NCI-H2029 (cell line): Measurements from ENCODE around the gene TCF20.

Experiments
- DNase-seq: peaks from one replicate; lab custom pipeline; 2025; lab: John Stamatoyannopoulos, UW

Gene TCF20

DNA sequence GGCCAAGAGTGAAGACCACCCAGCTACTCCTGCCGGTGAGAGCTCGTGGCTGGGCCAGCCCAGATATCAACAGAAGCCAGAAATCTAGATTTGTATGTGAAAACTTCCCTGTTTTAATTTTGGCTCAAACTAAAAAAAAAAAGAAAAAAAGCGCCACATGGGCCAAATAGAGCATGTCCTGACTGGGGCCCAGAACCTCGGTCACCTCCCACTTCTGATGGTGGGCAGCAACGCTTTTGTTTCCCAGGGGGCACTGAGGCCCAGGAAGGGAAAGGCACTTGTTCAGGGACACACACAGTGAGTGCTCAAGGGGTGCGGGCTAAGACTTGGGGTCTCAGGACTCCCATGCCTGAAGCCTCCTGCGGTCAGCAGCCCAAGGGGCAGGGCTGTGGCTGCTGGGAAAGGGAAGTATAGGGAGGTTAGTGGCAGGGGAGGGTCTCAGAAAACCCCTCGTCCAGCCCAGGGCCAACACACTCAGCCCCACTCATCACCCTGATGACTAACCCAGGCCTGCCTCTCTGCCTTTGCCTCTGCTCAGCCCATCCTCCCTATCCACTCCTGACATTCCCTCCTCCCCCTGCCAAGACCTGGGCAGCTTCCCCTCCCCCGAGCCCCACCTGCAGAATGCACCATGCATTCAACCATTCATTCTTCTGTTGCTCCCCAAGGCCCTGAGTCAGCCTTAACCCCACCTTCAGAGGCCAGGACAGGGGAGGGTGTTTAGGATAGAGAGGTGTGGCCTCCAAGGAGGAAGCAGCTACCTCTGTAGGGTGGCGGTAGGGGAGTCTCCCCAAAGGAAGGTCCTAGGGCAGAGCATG is 30.0 kb upstream of the TCF20 start:
- no peak for DNase-seq

DNA sequence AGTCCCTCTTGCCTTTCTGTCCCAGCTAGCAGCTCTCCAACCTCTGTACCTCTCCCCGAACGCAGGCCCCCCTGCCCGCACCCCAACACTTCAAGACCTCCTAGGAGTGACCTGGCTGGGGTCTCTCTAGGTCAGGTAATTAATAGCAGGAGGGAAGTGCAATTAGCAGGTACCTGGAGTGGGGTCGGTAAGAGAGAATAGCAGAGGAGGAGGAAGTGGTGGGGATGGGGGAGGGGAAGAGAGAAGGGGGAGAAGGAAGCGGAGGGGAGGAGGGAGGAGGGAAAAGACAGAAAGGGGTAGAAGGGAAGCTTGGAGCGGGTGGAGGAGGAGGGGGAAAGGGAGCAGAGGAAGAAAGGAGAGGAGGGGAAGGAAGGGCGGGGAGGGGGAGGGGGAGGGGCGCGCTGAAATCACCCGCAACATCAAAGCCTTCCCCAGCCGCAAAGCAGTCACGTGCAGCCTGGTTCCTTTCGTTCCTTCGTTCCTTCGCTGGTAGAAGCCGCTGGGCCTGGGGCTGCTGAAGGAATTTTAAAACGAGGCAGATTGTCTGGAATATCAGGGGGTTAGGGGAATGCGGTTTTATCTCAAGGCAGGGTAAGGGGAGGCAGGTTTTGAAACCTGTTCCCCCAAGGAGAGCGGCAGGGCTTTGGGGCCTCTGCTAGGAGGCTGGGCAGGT is 29.3 kb upstream of the TCF20 start:
- no peak for DNase-seq

GRCh38 chr22:42298746-42299145 is 28.3 kb upstream of the TCF20 start:
- no peak for DNase-seq

DNA sequence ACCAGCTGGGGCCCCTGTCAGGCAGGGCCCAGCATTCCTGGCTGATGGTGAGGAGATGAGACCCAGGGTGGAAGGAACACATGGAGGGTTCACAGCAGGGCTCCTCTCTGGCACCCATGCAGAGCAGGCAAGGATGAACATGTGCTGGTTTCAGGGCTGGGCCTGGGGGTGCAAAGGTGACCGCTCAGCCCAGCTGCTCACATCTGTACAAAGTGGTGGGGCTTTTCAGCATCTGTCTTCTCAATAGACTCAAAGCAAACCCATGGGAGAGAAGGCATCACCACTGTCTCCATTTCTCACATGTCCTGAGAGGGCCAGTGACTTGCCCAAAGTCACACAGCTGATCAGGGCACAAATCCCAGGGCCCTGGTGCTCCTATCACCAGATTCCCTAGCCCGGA is 27.3 kb upstream of the TCF20 start:
- DNase-seq = no peak

DNA sequence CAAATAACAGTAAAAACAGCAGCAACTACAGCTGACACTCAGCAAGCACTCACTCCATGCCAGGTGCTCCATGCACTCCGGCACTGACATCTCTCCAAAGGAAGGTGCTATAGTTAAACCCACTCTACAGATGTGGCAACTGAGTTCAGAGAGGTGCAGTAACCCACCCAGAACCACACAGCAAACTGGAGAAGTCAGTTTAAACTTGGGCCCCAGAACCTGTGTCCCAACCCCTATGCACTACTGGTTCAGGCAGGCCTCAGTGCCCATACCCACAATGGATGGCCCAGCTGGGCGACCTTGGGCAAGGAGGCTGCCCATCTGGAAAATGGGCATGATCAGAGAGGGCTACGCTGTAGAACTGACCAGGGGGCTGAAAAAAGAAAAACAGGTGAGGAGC is 26.4 kb upstream of the TCF20 start:
- no peak for DNase-seq

GRCh38 chr22:42296381-42296853 is 26.0 kb upstream of the TCF20 start:
- DNase-seq = peak; percentile 84

- no peak for DNase-seq
Observed at GRCh38 chr22:42294034-42294985, 23.9 kb upstream of the TCF20 start.

- DNase-seq = peak; percentile 48
Observed at GRCh38 chr22:42292732-42293520, 22.5 kb upstream of the TCF20 start.

- no peak for DNase-seq
Observed at GRCh38 chr22:42291287-42291686, 20.8 kb upstream of the TCF20 start.

DNA sequence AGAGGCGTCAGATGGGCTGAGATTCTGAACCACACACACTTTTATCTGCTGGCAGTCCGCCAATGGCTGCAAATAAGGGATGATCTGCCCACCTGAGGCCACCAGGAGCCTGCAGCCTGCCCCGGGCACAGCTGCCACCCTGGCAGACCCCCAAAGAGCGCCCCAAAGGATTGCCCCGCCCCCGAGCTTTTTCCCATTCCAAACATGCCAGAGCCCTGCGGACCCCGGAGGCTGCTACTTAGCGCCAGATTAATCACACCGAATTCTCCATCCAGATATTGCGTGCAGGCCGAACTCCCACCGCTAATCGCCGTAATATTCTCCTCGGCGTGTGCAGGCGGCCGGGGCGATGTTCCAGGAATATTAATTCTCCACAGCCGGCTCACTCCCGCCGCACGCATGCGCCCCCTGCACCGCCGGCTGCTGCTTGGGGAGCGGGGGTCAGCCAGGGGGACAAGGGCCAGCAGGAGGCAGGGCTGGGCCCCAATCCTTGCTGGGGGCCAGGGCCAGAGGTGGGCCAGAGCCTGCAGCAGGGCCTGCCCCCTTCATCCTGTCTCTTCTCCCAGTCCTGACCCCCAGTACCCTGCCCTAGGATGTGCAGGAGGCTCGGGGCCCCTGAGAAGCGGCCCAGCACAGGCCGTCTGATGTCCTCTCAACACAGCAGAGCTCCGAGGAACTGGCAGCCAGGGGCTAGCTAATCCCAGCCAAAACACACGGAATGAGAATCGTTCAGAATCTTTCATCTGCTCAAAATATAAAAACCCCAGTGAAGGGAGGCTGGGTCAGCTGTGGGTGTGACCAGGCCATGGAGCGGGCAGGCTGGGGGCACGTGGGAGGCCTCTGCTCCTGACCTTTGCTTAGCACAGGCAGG is 19.5 kb upstream of the TCF20 start:
- DNase-seq = no peak

- DNase-seq = no peak
Observed at GRCh38 chr22:42288791-42289190, 18.3 kb upstream of the TCF20 start.

DNA sequence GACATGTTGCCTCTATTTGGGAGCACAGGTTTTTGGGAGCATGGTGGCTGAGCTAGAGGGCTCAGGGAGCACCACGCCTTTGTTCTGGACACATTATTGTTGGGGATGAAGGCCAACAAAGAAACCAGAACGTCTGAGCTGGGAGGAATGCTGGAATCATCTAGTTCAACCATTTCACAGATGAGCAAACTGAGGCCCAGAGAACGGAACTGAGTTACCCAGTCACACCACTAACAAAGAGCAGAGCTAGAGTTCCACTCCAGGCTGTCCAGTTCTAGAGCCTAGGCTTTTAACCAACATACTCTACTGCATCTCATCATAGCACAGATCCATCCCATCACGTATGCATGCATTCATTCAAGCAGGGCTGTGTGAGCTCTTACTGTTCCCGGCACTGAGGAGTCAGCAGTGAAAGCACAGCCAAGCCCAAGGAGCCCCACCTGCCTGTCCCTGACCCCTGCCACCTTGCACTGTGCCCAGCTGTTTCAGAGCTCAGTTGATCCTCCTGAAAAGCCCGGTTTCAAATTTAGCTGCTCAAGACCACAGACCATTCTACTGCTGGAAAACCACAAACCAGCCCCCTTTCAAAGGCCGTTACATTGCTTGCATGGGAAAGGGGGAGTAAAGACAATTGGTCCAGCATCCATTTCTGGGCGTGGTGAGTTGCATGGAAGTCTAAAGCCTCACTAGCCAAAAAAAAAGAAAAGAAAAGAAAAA is 16.9 kb upstream of the TCF20 start:
- no peak for DNase-seq

GRCh38 chr22:42286205-42286604 is 15.8 kb upstream of the TCF20 start:
- no peak for DNase-seq

DNA sequence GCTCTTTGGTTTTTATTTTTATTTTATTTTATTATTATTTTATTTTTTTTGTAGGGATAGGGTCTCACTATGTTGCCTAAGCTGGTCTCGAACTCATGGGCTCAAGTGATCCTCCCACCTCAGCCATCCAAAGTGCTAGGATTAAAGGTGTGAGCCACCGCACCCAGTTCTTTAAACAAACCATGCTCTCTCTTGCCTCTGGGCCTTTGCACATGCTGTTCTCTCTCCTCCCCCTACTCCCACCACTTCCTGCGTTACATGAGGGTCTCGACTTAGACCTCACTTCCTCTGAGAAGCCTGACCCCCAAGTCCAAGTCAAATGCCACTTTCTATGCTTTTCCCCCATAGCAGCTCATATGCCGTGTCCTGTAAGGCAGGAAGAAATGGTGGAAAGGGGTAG is 15.2 kb upstream of the TCF20 start:
- DNase-seq = no peak

GRCh38 chr22:42284643-42285181 is 14.3 kb upstream of the TCF20 start:
- DNase-seq = no peak

DNA sequence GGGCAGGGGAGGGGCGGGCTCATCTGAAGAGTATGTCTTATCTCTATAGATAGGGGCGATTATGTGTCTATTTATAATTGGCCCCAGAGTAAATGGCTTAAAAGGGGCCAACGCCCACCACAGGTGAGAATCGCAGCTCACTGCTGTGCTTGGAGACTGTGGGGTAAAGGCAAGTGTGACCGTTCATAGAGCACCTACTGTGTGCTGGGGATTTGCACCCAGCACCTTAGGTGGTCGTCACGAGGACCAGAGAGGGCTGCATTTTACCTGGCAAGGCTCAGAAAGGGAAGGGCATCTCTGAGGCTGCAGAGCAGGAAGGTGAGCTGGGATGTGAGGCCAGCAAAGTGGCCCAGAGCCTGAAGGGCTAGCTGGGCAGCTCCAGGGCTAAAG is 13.7 kb upstream of the TCF20 start:
- no peak for DNase-seq

- DNase-seq = no peak
Observed at GRCh38 chr22:42283278-42284201, 13.1 kb upstream of the TCF20 start.

DNA sequence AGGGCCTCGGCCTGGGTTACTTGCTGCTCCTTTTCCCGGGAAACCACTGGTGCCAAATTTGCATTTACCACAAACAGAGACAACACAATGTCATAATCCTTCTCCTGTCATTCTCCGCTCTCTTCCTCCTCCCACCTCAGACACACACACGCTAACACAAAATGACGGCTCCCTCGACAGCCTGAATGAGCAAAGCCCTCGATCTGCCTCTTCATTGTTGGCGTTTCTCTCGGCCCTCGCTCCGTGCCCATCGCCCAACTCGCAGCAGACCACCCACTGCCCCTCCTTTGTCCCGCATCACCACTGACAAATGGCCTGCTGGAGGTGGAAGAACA is 12.5 kb upstream of the TCF20 start:
- no peak for DNase-seq
